GM21619 (cell line): ENCODE data around the gene ARL11.
"Not testable (repeated sequence)": the region's sequence is repeated elsewhere in the genome, so short reads cannot be mapped to it uniquely, and the experiment has no call there.

Source experiments
- ATAC-seq: cut with Tn5 transposase; IDR thresholded peaks from one replicate; pipeline ENCODE4 v1.9.1; 2021; ENCODE audit not compliant: unreplicated experiment

ARL11 gene

DNA sequence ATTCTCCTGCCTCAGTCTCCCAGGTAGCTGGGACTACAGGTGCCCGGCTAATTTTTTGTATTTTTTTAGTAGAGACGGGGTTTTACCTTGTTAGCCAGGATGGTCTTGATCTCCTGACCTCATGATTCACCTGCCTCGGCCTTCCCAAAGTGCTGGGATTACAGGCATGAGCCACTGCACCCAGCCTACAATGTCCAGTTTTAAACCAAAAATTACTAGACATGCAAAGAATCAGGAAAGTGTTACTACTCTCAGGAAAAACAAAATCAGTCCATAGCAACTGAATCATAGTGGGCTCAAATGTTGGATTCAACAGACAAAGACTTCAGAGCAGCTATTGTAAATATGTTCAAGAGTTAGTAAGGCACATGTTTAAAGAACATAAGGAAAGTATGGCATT lies 16.3 kb upstream of the ARL11 start:
- not testable (repeated sequence) for ATAC-seq

DNA sequence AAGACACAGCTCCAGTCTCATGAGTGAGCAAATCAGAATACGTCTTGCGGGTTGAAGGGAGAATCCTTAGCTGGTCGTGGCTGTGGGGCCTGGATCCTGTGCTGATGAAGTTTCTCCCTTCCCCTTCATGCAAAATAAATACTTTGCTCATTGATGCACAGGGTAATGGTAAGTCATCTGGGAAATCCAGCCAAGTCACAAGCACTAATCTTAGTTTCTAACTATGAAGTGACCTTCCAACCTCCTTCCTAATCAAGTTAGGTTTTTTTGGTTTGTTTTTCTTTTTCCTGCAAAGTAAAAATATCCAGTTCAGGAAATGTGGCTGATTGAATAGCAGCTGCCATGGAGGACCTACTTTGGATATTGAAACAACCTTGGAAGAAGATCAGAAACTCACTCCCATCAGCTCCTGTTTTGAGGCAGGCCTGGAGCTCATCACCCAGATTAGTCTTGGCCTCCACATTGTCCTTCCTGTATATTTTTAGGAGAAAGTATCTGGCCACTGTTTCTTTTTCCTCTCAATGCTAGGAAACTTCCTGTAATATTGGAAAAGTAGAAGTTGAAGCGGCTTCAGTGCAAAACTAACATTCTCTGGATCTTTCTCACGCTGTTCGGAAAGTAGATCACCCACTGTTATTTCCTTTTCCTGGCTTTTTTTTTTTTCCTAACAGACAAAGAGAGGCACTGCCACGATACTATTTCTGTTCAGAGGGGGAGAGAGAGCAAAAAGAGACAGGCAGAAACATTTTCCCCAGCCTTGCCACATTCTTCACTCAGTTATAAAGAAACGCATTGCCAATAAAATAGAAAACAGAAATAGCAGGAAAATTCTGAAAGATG lies 12.3 kb upstream of the ARL11 start:
- ATAC-seq, result no peak

DNA sequence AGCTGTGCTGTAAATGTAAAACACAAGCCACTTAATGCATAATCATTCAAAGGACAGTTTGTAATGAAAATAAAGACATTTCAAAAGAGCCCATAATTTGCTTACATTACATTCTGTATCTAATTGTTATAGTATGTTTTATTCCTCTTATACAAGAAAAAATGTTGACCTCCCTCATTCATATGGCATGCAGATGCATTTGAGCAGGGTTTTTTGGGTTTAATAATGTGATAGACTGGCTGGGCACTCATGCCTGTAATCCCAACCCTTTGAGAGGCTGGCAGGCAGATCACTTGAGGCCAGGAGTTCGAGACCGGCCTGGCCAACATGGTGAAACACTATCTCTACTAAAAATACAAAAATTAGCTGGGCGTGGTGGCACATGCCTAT lies 11.6 kb upstream of the ARL11 start:
- ATAC-seq, result no peak

DNA sequence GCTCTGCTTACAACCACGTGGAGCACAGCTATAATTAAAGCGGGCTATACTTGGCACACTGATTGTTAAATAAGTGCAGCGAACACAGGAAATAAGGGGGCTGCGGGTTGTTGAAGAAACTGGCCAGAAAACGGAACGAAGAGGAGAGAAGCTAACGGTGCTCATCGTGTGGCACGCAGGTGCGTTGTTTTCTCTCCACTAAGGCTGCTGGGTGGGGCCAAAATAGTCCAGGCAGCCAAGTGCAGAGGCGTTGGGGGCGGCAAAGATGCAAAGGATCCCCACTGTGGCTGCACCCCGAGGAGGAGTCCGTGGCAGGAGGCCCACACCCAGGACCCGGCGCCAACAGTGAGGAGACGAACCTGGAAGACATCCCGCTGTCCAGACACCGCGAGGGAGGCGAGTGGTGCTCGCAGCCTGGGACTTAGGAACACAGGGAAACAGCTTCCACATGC lies 8.1 kb upstream of the ARL11 start:
- ATAC-seq, result peak; percentile 81

DNA sequence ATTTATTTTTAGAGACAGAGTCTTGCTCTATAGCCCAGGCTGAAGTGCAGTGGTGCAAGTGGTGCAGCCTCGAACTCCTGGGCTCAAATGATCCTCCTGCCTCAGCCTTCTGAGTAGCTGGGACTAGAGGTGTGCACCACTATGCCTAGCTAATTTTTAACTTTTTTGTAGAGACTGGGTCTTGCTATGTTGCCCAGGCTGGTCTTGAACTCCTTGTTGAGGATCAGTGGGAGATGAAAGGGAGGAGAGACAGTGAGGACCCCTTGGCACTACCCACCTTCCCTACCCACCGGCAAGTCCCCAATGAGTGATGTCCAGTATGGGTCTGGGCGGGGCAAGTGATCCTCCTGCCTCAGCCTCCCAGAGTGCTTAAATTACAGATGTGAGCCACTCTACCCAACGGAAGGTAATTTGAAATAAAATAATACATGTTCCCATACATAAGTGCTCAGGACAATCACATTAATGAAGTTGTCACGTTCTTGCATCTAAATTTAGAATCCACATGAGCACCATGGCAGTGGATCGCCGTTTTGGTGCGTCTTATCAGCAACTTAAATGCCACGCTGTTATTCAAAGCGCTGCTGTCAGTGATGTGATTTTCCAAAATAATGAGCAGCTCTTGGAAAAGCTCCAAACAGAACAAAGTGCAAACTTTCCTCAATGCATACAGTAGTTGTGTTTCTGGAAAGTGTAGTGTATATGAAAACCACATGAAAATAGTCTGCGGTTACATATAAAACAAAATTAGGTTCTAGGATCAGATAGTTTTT lies 5.9 kb upstream of the ARL11 start:
- ATAC-seq, result no peak

DNA sequence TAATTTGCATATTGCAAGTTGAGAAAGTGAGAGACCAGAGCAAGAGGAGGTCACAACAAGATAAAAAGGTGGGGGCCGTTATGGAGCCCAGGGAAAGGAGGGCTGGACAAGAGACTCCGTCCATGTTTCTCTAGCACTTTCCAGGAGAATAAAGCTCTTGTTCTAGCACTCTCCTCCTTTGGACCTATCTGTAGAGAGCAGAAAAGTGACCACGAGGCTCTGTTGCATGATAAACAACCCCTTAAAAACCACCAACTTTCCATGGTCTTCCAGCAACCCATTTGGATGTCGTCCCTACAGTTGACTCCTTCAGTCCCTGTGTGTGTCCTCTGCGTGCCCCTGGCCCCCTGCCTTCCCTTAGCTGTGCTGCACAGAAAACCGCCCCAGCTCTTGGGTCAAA lies 4.1 kb upstream of the ARL11 start:
- no peak for ATAC-seq

DNA sequence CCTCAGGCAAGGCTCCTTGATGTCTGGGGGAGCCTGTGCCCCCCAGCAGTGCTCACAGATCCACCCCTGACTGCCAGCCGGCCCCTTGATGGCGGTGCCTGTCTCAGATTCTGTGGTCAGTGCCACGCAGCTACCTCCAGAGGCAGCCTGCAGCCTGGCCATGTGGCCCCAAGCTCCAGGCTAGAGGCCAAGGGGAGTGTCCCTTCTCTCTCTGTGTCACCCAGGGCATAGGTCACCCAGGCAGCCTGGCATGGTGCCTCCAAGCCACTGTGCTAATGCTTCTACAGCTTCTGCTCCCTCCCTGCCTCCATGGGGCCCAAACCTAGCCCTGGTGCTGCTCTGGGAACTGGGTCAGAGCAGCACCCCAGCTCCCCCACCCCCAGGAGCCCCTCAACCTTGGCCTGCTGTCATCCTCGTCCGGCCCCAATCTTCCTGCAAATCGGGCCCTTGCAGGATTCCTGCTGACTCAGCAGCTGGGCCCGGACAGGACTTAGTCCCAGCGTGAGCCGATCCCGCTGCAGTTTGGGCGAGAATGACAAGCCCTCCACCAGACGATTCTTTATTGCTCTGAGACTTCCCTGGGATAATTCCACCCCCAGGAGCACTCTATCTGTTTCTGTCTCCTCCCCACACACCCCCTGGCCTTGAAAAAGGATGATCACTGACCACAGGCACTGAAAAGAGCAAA lies 2.8 kb upstream of the ARL11 start:
- ATAC-seq, result no peak

DNA sequence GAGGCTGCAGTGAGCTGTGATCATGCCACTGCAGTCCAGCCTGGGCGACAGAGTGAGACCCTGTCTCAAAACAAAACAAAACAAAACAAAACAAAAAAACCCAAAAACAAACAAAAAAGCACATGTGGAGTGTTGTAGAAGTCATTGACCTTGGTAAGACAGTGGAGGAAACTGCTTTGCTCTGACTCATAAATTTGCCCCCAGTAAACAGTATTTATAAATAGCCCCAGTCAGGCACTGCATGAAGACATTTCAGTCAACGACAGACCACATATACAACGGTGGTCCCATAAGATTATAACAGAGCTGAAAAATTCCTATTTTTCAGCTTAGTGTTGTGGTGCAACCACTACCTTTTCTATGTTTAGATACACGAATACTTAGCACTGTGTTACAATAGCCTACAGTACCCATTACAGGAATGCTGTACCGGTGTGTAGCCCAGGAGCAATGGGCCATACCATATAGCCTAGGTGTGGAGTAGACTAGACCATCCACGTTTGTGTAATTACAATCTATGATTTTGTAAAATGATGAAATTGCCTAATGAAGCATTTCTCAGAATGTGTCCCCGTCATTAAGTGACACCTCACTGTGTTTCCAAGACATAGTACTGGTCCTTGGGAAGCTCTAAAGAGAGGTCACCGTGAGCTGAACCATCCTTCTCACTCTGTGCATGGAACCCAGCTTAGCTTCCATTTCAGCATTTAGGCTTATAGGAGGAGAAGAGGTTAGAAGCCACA lies 1.1 kb downstream of the ARL11 start:
- ATAC-seq, result no peak

DNA sequence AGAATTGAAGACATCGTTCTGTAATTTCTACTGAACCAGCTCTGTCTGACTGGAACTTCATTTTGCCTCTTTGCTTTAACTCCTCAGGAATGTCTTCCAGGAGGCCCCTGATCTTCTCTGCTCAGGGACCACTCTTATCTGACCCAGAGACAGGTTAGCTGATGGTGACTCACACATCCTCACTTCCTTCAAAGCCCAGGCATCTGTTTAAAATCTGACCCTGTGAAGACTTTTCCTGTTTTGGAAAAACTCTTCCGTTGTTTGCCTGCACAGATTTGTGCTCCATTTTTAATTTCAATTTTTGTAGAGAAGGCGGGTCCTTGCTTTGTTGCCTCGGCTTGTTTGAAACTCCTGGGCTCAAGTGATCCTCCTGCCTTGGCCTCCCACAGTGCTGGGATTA lies 1.6 kb downstream of the ARL11 start:
- no peak for ATAC-seq

DNA sequence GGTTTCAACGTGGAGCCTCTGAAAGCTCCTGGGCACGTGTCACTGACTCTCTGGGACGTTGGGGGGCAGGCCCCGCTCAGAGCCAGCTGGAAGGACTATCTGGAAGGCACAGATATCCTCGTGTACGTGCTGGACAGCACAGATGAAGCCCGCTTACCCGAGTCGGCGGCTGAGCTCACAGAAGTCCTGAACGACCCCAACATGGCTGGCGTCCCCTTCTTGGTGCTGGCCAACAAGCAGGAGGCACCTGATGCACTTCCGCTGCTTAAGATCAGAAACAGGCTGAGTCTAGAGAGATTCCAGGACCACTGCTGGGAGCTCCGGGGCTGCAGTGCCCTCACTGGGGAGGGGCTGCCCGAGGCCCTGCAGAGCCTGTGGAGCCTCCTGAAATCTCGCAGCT lies 2.3 kb downstream of the ARL11 start:
- ATAC-seq, result no peak

DNA sequence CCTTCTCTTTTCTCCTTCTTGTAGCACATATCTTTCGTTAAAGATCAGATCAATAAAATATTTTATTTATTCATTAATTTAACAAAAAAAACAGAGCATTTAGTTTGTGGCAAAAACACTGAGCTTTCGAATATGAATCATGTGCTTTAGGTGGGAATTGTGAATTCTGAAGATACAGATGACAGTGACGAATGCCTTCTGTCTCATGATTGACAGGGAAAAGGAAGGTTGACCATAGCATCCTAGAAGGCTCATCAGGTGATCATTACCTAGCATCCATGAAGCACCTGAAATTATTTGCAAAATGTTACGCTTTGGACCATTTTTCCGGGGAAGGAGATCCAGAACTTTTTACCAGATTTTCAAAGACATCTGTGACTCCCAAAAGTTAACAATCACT lies 3.8 kb downstream of the ARL11 start:
- no peak for ATAC-seq

DNA sequence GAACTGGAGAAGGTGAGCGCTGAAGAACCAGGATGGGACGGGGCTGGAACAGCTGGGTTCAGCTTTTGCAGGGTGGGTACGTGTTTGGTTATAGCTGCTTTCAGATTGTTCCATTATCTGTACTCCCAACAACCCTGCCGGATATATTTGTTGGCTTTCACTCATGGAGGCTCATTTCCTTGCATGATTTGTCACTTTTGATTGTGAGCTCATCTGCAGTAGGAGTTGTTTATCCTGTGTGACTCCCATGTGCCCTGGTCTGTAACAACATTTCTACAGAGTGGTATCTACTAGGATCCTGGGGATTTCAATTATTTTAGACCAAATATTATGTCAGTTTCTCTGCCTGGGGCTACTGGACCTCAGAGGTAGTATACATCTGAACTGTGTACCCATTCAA lies 5.4 kb downstream of the ARL11 start:
- no peak for ATAC-seq

DNA sequence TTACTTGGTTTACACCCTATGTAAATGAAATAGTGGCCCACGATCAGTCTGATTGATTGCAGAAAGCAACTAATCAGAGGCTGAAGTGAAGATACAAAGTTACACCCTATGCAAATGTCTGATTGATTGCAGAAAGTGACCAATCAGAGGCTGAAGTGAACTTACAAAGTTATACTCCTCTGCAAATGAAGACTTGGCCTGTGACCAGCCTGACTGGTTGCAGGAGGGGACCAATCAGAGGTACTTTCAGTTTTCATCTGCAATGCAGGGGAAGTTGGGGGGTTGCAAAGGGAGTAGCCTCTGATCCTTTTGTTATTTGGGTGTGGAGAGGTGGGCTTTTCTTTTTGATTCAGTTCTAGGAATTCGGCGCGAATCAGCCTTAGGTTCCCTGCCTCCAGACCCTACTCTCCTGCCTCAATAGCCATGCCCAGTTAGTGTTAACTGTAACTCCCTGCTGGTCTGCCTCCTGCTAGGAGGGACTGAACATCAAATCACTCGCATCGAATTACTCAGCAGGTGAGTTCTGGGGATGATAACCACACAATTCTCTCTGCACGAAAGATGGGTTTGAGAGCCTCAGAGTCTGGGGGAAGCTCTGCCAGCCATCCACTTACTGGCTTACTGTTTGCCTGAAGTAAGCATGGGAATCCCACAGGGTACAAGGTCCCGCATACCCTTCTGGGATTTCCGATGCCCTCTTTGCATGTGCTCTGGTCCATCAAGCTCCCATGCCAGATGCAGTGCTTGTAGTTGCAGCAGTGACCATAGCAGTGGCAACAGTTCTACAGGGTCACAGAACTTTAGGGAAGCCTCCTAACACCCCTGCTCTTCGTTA lies 7.5 kb downstream of the ARL11 start:
- ATAC-seq, result peak; percentile 68

DNA sequence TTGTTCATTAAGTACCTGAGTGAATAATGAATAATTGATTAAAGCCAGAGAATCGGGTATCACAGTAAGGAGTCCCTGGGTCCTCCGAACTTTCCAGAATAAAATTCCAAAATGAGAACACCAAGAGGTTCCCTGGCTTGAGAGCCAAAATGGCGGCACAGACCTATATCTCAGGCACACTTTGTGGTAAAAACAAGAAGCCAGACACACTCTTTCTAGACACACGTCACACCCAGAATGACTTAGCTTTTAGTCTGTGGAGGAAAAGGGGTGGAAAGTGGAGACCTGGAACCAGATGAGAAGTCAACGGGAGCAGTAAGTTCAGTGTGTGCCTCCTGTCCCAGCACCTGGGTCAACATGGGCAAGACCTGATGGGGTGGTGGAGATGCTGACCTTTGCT lies 8.4 kb downstream of the ARL11 start:
- ATAC-seq, result no peak

DNA sequence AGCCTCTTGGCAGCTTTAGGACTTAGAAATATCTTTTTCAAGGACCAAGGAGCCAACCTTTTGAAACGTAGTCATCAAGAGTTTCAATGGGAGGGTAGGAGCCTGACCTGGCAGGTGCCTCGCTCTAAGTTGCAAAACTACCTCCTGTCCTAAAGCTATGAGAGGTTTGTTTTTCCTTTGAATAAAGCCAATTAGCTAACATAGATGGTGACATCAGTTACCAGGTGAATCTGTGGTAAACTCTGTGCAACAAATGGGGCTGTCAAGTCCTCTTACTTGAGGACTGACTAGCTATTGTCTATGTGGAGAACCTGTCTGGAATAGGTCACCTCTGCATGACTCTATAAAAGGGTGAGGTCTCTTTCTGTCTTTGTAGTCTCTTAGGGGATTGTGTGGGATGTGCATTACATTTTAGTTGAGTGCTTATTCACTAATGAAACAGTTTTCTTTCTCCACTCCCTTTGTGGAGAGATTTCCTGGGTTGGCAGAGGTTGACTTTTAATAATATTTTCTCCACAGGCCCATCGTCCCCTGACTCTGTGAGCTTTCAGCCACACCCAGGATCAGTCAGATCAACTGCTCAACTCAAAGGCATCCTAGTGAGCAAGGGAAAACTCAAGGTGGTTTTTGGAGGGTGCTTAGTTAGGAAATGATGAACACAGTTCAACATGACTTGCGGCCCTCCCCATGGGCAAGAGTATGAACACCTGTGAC lies 9.9 kb downstream of the ARL11 start:
- no peak for ATAC-seq

DNA sequence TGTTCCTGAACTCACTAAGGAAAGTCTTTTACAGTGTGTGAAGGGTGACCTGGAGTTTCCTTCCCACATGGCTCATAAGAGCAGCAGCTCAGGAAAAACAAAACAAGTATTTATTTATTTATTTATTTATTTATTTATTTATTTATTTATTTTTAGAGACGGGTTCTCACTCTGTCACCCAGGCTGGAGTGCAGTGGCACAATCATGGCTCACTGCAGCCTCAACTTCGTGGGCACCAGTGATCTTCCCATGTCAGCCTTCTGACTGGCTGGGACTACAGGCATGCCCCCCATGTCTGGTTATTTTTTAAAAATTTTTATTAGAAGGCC lies 10.4 kb downstream of the ARL11 start:
- no peak for ATAC-seq

DNA sequence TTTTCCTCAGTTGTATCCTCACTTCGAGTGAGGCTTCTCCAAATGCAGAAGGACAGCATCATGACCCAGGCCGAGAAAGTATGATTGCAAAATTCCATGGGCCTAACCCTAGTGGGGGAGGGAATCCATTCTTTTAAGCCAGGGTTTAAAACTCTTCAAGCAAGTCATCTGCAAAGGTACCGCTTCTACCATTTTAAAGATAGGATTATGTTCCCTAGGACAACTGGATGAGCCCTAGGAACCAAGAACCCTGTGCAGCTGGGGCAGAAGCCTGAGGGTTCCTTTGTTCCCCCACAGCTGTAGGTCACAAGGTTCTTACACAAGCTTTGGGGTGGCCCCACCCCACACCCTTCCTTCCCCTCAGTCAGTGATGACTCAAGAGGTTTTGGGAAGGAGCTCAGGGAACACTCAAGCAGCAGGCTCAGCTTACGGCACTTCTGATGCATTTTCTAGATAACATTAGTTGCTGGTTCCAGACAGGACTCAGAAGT lies 13.5 kb downstream of the ARL11 start:
- no peak for ATAC-seq

DNA sequence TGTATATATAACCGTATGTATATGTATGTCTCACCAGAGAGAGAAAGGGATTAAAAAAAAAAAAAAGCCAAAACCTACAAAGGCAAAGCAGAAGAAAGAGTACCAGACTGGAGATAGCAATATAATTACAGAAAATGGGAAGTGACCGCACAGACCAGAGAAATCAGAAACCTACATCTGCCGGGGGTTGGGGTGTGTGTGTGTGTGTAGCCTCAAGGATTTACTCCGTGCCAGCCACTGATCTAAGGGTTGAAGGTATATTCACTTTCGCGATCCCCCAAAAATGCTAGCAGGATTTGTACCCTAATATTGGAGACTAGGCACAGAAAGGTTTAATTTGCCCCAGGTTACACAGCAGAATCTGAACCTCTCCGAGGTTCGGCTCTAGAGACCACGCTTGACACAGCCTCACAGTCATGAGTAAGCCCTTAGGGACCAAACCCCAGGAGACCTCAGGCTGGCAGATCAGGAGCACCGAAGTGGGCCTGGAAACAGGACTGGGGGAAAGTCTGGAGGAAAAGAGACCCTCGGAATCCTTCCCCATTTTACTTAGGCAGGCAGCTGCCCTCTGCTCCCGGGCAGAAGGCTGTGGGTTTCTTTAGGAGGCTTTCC lies 14.8 kb downstream of the ARL11 start:
- no peak for ATAC-seq

DNA sequence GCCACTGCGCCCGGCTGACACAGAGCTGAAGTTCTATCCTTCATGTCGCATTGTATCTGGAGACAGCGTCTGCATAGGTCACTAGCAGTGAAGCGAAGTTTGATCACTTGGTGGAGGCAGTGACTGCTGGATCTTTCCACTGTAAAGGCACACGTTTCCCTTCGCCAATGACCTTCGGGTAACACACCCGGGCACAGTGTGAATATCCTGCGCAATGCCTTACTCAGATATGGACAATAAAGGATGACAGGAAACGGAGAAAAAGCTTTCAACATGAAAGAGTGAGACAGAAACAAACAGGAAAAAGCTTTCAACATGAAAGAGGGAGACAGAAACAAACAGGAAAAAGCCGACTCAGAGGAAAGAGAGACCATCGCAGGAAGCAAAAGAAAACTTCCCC lies 17.1 kb downstream of the ARL11 start:
- no peak for ATAC-seq
